ENCODE data around the gene BAK1.
"Not testable (repeated sequence)": the region's sequence is repeated elsewhere in the genome, so short reads cannot be mapped to it uniquely, and the experiment has no call there.

BAK1 gene

GRCh38 chr6:33570806-33571636 is 9.1 kb downstream of the BAK1 start:
- peak overlapping the region; percentile 35 for H3K4me3 ChIP-seq
- H3K27me3 ChIP-seq (ENCODE audit: low read depth) = no peaks in the 10 kb centered on the region
- H3K9me3 ChIP-seq = no peaks in the 10 kb centered on the region
- peaks cover 3% of the 10 kb centered on the region for H3K4me1 ChIP-seq
- in situ Hi-C loops (cut with MboI; ENCODE audit: low sequenced_read_pairs) = no loop called here
- H3K36me3 ChIP-seq (replicated peaks) = peaks cover 24% of the 10 kb centered on the region
- peak; percentile 69 to 91 for DNase-seq (ENCODE audit: low spot score in 2 of 2)

GRCh38 chr6:33568826-33569570 is 11.1 kb downstream of the BAK1 start:
- Histone ChIP-seq H3K36me3 (replicated peaks) (peaks cover 6% of the 10 kb centered on the region), H3K4me1 (peaks cover 3% of the 10 kb centered on the region), H3K4me3 (no peak overlapping the region), H3K27me3 (ENCODE audit: low read depth) (no peaks in the 10 kb centered on the region), H3K9me3 (no peaks in the 10 kb centered on the region)
- in situ Hi-C loops (cut with MboI; ENCODE audit: low sequenced_read_pairs) = no loop called here
- no peak for DNase-seq (ENCODE audit: low spot score in 2 of 2)

DNA sequence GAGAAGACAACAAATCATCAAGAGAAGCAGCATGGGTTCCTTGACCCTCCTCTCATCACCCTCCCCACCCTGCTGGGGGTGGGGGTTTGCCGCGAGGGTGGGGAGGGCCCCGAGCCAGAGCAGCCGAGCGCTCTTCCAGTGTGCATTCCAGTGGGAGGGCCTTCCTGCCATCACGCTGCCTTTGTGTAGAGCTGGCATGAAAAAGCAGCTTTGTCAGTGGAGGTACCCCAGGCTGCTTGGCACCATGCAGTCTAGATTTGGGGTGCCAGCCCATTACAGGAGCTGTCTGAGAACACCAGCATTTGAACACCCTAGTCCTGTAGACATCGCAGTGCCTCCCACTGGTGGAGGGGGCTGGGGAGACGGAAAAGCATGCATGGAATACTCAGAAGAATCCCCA is 12.2 kb downstream of the BAK1 start:
- peaks cover 3% of the 10 kb centered on the region for H3K4me1 ChIP-seq
- no peak for DNase-seq (ENCODE audit: low spot score in 2 of 2)
- no peak overlapping the region for H3K4me3 ChIP-seq
- H3K9me3 ChIP-seq = no peaks in the 10 kb centered on the region
- H3K27me3 ChIP-seq (ENCODE audit: low read depth) = no peaks in the 10 kb centered on the region
- in situ Hi-C loops (cut with MboI; ENCODE audit: low sequenced_read_pairs) = no loop called here
- H3K36me3 ChIP-seq (replicated peaks) = peaks cover 3% of the 10 kb centered on the region; the same call in 1 of the 2 replicates

DNA sequence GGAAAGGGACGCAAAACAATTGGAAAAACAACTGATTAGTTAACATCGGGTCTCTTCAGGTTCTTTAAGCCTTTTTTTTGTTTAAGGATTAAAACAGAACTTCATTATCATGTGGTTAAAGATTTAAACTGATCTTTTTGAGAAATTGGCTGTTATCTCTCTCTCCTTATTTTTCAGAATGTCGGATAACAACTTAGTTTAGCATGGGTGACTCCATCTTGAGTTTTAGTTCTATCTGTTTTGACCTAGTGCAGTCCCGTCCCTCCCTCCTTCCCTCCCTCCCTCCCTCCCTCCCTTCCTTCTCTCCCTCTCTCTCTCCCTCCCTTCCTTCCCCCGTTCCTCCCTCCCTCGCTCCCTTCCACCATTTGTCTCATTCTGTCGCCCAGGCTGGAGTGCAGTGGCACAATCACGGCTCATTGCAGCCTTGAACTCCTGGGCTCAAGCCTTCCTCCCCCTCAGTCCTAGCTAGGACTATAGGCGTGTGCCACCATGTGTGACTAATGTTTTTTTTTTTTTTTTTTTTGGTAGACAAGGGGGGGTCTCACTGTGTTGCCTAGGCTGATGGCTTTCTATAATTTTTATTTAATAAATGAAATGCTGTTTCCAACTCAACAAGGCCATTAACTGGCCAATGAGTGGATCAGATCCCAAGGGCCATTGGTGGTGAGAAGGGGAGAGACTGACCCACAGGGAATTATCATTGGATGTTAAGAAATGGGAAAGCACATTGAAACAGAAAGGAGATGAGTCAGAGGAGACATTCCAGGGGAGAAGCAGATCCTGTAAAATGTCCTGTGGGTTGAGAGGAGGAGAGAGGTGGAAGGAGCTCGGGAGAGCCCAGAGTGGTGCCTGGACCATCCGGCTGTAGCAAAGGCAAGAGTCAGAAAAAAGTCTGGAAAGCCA is 13.6 kb downstream of the BAK1 start:
- no peaks in the 10 kb centered on the region for H3K9me3 ChIP-seq
- no peak overlapping the region for H3K4me3 ChIP-seq
- peaks cover 2% of the 10 kb centered on the region for H3K4me1 ChIP-seq
- no peaks in the 10 kb centered on the region for H3K27me3 ChIP-seq (ENCODE audit: low read depth)
- H3K36me3 ChIP-seq (replicated peaks) = no peaks in the 10 kb centered on the region
- no peak for DNase-seq (ENCODE audit: low spot score in 2 of 2)
- in situ Hi-C loops (cut with MboI; ENCODE audit: low sequenced_read_pairs) = no loop called here

DNA sequence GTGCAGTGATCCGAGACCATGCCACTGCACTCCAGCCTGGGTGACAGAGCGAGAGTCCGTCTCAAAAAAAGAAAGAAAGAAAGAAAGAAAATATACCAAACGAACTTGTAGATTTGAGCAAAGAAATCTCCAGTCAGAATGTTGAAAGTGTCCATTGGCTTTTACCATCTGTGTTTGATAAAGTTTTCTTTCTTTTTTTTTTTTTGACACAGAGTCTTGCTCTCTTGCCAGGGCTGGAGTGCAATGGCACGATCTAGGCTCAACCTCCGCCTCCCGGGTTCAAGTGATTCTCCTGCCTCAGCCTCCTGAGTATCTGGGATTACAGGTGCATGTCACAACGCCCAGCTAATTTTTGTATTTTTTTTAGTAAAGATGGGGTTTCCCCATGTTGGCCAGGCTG is 21.3 kb downstream of the BAK1 start:
- in situ Hi-C loops (cut with MboI; ENCODE audit: low sequenced_read_pairs) = no loop called here
- DNase-seq (ENCODE audit: low spot score in 2 of 2) = no peak
- H3K9me3 ChIP-seq = no peaks in the 10 kb centered on the region
- no peaks in the 10 kb centered on the region for H3K27me3 ChIP-seq (ENCODE audit: low read depth)
- H3K36me3 ChIP-seq (replicated peaks) = no peaks in the 10 kb centered on the region
- no peak overlapping the region for H3K4me3 ChIP-seq
- no peaks in the 10 kb centered on the region for H3K4me1 ChIP-seq

DNA sequence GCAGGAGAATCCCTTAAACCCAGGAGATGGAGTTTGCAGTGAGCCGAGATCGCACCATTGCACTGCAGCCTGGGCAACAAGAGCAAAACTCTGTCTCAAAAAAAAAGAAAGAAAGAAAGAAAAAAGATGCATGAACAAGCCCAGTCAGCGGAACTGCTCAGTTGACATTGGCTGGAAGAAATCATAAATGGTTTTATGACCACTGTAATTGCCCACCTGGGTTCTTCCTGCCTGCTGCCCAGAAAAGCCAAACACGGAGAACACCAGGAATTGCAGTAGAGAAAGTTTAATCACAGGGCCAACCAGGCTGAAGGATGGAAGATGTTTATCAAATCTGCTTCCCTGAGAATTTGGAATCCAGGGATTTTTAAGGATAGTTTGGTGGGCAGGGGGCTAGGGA is 22.7 kb downstream of the BAK1 start:
- Histone ChIP-seq H3K27me3 (ENCODE audit: low read depth) (no peaks in the 10 kb centered on the region), H3K4me3 (no peak overlapping the region), H3K9me3 (no peaks in the 10 kb centered on the region), H3K36me3 (replicated peaks) (no peaks in the 10 kb centered on the region), H3K4me1 (no peaks in the 10 kb centered on the region)
- DNase-seq (ENCODE audit: low spot score in 2 of 2) = no peak
- in situ Hi-C loops (cut with MboI; ENCODE audit: low sequenced_read_pairs) = no loop called here

- H3K27me3 ChIP-seq (ENCODE audit: low read depth); H3K4me1 ChIP-seq; H3K36me3 ChIP-seq (replicated peaks); H3K9me3 ChIP-seq; DNase-seq (ENCODE audit: low spot score in 2 of 2); in situ Hi-C loops (cut with MboI; ENCODE audit: low sequenced_read_pairs); H3K4me3 ChIP-seq: not testable (repeated sequence)
Observed at GRCh38 chr6:33552883-33553282, 27.2 kb downstream of the BAK1 start.

- no peaks in the 10 kb centered on the region for H3K27me3 ChIP-seq (ENCODE audit: low read depth)
- no peaks in the 10 kb centered on the region for H3K36me3 ChIP-seq (replicated peaks)
- H3K9me3 ChIP-seq = no peaks in the 10 kb centered on the region
- no peak overlapping the region for H3K4me3 ChIP-seq
- H3K4me1 ChIP-seq = no peaks in the 10 kb centered on the region
- in situ Hi-C loops (cut with MboI; ENCODE audit: low sequenced_read_pairs) = no loop called here
- DNase-seq (ENCODE audit: low spot score in 2 of 2) = no peak
Observed at GRCh38 chr6:33552252-33552651, 27.8 kb downstream of the BAK1 start.

DNA sequence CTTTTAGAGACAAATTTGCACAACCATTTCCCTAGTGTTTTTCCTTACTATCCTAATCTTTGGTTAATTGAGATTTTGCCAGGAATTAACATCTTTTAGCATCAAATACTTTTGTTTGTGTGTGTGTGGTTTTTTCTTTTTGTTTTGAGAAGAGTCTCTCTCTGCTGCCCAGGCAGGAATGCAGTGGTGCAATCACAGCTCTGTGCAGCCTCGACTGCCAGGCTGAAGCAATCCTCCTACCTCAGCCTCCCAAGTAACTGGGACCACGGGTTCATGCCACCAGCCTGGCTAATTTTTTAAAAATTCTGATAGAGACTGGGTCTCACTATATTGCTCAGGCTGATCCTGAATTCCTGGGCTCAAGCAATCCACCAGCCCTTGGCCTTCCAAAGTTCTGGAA is 28.5 kb downstream of the BAK1 start:
- no peaks in the 10 kb centered on the region for H3K4me1 ChIP-seq
- no peaks in the 10 kb centered on the region for H3K9me3 ChIP-seq
- in situ Hi-C loops (cut with MboI; ENCODE audit: low sequenced_read_pairs) = no loop called here
- no peaks in the 10 kb centered on the region for H3K27me3 ChIP-seq (ENCODE audit: low read depth)
- no peak for DNase-seq (ENCODE audit: low spot score in 2 of 2)
- no peaks in the 10 kb centered on the region for H3K36me3 ChIP-seq (replicated peaks)
- H3K4me3 ChIP-seq = no peak overlapping the region

- in situ Hi-C loops (cut with MboI; ENCODE audit: low sequenced_read_pairs) = no loop called here
- H3K9me3 ChIP-seq = no peaks in the 10 kb centered on the region
- no peaks in the 10 kb centered on the region for H3K27me3 ChIP-seq (ENCODE audit: low read depth)
- DNase-seq (ENCODE audit: low spot score in 2 of 2) = no peak
- H3K4me1 ChIP-seq = no peaks in the 10 kb centered on the region
- no peaks in the 10 kb centered on the region for H3K36me3 ChIP-seq (replicated peaks)
- no peak overlapping the region for H3K4me3 ChIP-seq
Observed at GRCh38 chr6:33549896-33550295, 30.2 kb downstream of the BAK1 start.

- Histone ChIP-seq H3K9me3 (no peaks in the 10 kb centered on the region), H3K36me3 (replicated peaks) (no peaks in the 10 kb centered on the region), H3K4me3 (no peak overlapping the region), H3K27me3 (ENCODE audit: low read depth) (no peaks in the 10 kb centered on the region), H3K4me1 (no peaks in the 10 kb centered on the region)
- no peak for DNase-seq (ENCODE audit: low spot score in 2 of 2)
- in situ Hi-C loops (cut with MboI; ENCODE audit: low sequenced_read_pairs) = no loop called here
Observed at GRCh38 chr6:33549196-33549595, 30.9 kb downstream of the BAK1 start.

GRCh38 chr6:33547499-33547898 is 32.6 kb downstream of the BAK1 start:
- no peaks in the 10 kb centered on the region for H3K9me3 ChIP-seq
- no peaks in the 10 kb centered on the region for H3K36me3 ChIP-seq (replicated peaks)
- no peaks in the 10 kb centered on the region for H3K27me3 ChIP-seq (ENCODE audit: low read depth)
- H3K4me3 ChIP-seq = no peak overlapping the region
- no peaks in the 10 kb centered on the region for H3K4me1 ChIP-seq
- DNase-seq (ENCODE audit: low spot score in 2 of 2) = no peak
- in situ Hi-C loops (cut with MboI; ENCODE audit: low sequenced_read_pairs) = no loop called here

- H3K9me3 ChIP-seq = no peaks in the 10 kb centered on the region
- no peak for DNase-seq (ENCODE audit: low spot score in 2 of 2)
- in situ Hi-C loops (cut with MboI; ENCODE audit: low sequenced_read_pairs) = no loop called here
- no peaks in the 10 kb centered on the region for H3K27me3 ChIP-seq (ENCODE audit: low read depth)
- H3K4me3 ChIP-seq = no peak overlapping the region
- H3K4me1 ChIP-seq = no peaks in the 10 kb centered on the region
- no peaks in the 10 kb centered on the region for H3K36me3 ChIP-seq (replicated peaks)
Observed at GRCh38 chr6:33546766-33547165, 33.3 kb downstream of the BAK1 start.

DNA sequence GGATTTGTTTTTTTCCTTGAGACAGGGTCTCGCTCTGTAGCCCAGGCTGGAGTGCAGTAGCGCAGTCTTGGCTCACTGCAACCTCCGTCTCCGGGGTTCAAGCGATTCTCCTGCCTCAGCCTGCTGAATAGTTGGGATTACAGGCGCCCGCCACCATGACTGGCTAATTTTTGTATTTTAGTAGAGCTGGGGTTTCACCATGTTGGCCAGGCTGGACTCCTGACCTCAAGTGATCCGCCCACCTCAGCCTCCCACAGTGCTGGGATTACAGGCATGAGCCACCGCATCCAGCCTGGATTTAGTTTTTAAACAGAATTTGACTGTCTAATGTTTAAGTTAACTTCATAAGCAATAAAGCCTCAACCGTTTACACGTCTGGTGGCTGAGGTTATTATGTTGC is 34.8 kb downstream of the BAK1 start:
- H3K9me3 ChIP-seq; H3K27me3 ChIP-seq (ENCODE audit: low read depth); H3K36me3 ChIP-seq (replicated peaks); DNase-seq (ENCODE audit: low spot score in 2 of 2); H3K4me1 ChIP-seq; H3K4me3 ChIP-seq; in situ Hi-C loops (cut with MboI; ENCODE audit: low sequenced_read_pairs): not testable (repeated sequence)

All from HAP-1 (cell line).